GM12878 (cell line): ENCODE data around the gene ARL5C.

Source experiments
- BACH1 ChIP-seq: fragments of 450-650 bp; IDR thresholded peaks from 2 replicates; pipeline ENCODE4 v1.6.1; 2017; ENCODE audit warnings: mild to moderate bottlenecking, borderline replicate concordance
- CHD1 ChIP-seq: IDR thresholded peaks from 2 replicates; pipeline ENCODE4 v1.6.1; 2012; ENCODE audit warnings: low read depth, low read length, improper control_type of control experiment
- DPF2 ChIP-seq: fragments of 450-650 bp; IDR thresholded peaks from 2 replicates; pipeline ENCODE4 v1.6.1; 2017; ENCODE audit warnings: mild to moderate bottlenecking
- EP300 ChIP-seq, 2 experiments: fragments of 150-350 bp in 1 of 2; IDR thresholded peaks; 2 replicates each; pipeline ENCODE4 v1.6.1; 2011 to 2012; ENCODE audit warnings: low read depth in 2 of 2, low read length in 2 of 2, borderline replicate concordance in 1 of 2, improper control_type of control experiment in 1 of 2, inconsistent platforms in 1 of 2; ENCODE audit not compliant: control insufficient read depth in 1 of 2
- POLR2A ChIP-seq: IDR thresholded peaks from 2 replicates; pipeline ENCODE4 v1.6.1; 2011; ENCODE audit warnings: low read depth, mild to moderate bottlenecking, low read length
- POLR2AphosphoS2 ChIP-seq: IDR thresholded peaks from 2 replicates; pipeline ENCODE4 v1.6.1; 2011; ENCODE audit warnings: low read depth, mild to moderate bottlenecking, low read length, improper control_type of control experiment, moderate library complexity
- RB1 ChIP-seq: fragments of 450-650 bp; formaldehyde crosslinking; IDR thresholded peaks from 2 replicates; pipeline ENCODE4 v1.6.1; 2017; ENCODE audit warnings: mild to moderate bottlenecking, borderline replicate concordance
- SREBF2 ChIP-seq: IDR thresholded peaks from 2 replicates; pipeline ENCODE4 v1.6.1; 2012; ENCODE audit warnings: mild to moderate bottlenecking, low read length
- TAF1 ChIP-seq: IDR thresholded peaks from 2 replicates; pipeline ENCODE4 v1.6.1; 2011; ENCODE audit warnings: mild to moderate bottlenecking, low read depth, low read length, borderline replicate concordance
- USF2 ChIP-seq: IDR thresholded peaks from 2 replicates; pipeline ENCODE4 v1.6.1; 2011; ENCODE audit warnings: low read depth, low read length, improper control_type of control experiment, borderline replicate concordance
- YY1 ChIP-seq: IDR thresholded peaks from 2 replicates; pipeline ENCODE4 v1.6.1; 2011; ENCODE audit warnings: low read depth, mild to moderate bottlenecking, low read length
- TF ChIP-seq, protein P1 (sequence below), 3 experiments: IDR thresholded peaks in 2 of 3; conservative IDR thresholded peaks in 1 of 3; 2 replicates each; pipeline ENCODE4 v1.5.1; 2011; ENCODE audit warnings: low read depth in 3 of 3, low read length in 3 of 3, mild to moderate bottlenecking in 3 of 3, control low read depth in 2 of 3, moderate library complexity in 2 of 3, inconsistent platforms in 1 of 3, mixed read lengths in 1 of 3; ENCODE audit not compliant: control insufficient read depth in 2 of 3, insufficient read depth in 1 of 3; ENCODE audit errors: extremely low read depth in 1 of 3

GRCh38 chr17:39194985-39195524 lies 29.1 kb upstream of the ARL5C start:
- TF ChIP-seq POLR2A (no peak), USF2 (no peak), YY1 (no peak), EP300 (IDR thresholded peaks at IDR 0.05; ENCODE audit: borderline replicate concordance in 1 of 2, control insufficient read depth in 1 of 2, low read depth in 2 of 2, low read length in 2 of 2) (no peak), SREBF2 (no peak), TAF1 (no peak), BACH1 (no peak), POLR2AphosphoS2 (no peak), DPF2 (no peak), CHD1 (no peak), RB1 (no peak)
- TF ChIP-seq, protein P1, sequence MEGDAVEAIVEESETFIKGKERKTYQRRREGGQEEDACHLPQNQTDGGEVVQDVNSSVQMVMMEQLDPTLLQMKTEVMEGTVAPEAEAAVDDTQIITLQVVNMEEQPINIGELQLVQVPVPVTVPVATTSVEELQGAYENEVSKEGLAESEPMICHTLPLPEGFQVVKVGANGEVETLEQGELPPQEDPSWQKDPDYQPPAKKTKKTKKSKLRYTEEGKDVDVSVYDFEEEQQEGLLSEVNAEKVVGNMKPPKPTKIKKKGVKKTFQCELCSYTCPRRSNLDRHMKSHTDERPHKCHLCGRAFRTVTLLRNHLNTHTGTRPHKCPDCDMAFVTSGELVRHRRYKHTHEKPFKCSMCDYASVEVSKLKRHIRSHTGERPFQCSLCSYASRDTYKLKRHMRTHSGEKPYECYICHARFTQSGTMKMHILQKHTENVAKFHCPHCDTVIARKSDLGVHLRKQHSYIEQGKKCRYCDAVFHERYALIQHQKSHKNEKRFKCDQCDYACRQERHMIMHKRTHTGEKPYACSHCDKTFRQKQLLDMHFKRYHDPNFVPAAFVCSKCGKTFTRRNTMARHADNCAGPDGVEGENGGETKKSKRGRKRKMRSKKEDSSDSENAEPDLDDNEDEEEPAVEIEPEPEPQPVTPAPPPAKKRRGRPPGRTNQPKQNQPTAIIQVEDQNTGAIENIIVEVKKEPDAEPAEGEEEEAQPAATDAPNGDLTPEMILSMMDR (IDR thresholded peaks at IDR 0.05 in 2 of 3, conservative IDR thresholded peaks at IDR 0.05 in 1 of 3; ENCODE audit: control insufficient read depth in 2 of 3, extremely low read depth in 1 of 3, insufficient read depth in 1 of 3, low read depth in 3 of 3, low read length in 3 of 3): no peak
